RPMI7951 (cell line): ENCODE results near the gene ETS2. TPM values are rescaled to one million over a fixed set of nuclear protein-coding genes. Genes with fewer than 3 reads are reported as not detected.
A peak's percentile ranks its signal among the peaks of the same experiment; 100 is the strongest.

Experiments
- DNase-seq: peaks from one replicate; pipeline ENCODE4 v3.0.0-alpha.2; 2012; ENCODE audit warnings: low read depth
- total RNA-seq: library from RNA; depleted of rRNA; stranded (reverse); fragments of >200 nt; shearing (Covaris generic); gene quantifications from 2 replicates; pipeline ENCODE4 v1.2.3, GENCODE V29; 2014

Gene ETS2
- total RNA-seq, 1 experiment from 2014 or later, result 16.0 TPM

DNA sequence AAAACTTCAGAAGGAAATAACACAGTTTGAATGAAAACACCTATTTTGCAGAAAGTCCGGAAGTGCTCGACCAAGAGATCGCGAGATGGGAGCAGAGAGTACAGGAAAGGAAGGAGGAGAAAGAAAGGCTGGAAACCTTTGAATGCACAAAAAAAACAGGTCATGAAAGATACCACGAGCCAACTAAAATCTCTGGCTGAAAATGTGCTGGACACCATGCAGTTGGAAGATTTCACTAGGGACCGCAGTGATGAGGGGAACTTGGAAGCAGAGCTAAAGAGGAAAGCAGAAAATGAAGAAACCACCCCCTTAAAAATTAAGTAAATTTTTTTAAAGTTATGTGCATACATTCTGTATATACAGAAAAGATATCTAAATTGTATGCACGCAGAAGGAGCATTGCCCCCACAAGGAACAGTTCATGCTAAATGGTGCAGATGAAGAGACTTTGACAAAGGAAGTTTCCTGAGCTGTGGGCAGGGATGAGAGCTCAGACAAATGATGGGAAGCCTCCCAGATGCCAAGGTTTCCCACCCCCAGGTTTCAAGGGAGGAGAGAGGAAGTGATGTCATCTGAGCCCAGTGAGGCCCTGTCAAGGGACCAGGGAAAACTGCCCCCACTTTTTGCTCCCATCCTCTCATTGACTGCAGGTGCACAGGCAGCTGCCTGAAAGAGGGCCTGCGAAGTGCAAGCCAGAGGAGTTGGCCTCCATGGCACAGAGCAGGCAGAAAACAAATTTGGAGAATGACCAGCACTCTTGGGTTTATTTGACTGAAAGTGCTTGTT lies 52.5 kb downstream of the ETS2 start:
- DNase-seq, result no peak

DNA sequence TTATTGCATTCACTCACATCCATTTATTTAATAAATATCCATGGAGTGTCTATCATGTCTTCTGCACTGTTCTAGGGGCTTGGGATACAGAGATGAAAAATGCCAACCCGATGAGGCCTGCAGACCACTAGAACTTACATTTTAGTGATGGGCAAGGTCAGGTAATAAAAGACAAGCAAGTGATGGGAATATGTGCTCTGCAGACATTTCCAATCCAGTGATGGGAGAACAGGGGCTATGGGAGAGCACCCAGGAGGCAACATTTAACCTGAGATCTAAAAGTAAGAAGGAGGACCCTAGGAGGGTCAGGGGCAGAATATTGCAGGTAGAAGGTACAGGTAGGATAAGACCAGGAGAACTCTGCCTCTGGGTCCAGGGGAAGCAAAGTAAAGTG lies 53.1 kb downstream of the ETS2 start:
- no peak for DNase-seq

DNA sequence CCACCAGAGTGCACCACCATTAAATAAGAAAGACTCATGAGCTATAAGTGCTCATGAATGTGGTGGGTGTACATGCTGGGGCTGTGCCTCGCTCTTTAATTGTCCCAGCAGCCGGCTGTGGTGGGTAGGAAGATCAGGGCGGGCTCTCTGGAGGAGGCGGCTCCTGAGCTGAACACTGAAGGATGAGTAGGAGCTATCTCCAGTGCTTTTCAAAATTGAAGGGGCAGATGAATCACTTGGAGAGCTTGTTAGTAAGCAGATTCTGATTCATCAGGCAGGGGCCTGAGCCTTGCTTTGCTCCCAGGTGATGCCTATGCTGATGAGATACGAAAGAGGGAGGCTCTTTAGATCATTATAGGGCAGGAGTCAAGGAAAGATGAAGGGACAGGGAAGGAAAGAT lies 54.1 kb downstream of the ETS2 start:
- DNase-seq, result peak; percentile 21

DNA sequence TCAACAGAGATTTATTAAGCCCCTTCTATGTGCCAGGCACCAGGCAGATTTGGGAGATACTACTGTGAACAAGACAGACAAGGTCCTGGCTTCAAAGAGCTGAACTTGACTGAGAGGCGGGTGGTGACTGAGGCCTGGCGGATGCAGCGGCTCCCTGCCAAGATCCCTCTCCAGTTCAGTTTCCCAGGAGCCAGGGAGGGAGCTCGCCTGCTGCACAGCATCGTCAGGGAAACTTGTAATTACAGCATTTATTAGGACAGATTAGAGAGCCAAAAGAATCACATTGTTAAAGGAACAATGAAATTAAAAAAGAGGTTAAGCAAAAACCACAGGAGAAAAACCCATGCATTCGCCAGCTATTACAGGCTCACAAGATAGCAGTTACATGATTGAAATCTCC lies 55.3 kb downstream of the ETS2 start:
- DNase-seq, result no peak

DNA sequence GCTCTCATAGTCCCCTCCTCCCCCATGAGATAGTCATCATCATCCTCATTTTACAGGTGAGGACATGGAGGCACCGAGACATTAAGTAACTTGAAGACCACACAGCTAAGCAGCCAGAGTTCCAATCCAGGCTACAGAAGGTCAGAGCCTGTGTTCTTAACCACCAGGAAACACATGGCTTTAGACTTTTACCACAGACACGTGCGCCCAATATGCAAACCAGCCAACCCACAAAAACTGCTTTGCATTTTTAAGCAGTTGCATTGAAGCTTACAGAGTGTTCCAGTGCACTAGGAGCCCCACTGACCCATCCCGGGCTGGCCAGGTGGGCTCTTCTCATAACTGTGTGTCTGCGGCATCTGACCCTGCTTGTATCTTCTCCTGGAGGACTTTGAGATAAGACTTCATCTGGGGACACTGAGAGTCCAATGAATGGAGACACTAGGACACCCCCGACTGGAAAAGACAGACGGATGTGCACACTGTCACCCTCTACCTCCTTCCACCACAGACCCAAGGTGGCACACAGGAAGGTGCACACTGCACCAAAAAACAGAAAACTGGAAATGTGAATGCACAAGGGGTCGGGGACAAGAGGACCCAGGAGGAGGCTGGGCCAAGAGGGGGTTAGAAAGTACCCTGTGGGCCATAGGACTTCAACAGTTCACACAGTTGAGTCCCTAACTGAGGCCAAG lies 56.4 kb downstream of the ETS2 start:
- no peak for DNase-seq

DNA sequence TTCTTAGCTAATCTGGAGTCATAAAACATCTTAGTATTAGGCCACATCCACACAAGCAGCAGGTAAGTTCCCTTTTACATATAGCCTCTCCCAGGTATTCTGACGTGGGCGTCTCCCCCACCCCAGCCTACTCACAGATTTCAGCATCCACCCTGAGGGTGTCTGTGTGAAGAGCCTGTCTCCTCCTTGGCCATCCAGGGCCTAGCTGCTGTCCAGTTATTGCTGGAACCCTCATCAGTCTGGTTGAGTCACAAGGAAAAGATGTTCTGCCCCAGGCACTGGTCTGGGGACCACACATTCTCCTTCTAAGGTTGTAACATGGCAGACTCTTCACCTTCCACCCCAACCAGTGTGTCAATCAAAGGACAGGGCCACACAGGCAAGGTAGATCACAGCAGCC lies 57.6 kb downstream of the ETS2 start:
- peak; percentile 25 for DNase-seq

DNA sequence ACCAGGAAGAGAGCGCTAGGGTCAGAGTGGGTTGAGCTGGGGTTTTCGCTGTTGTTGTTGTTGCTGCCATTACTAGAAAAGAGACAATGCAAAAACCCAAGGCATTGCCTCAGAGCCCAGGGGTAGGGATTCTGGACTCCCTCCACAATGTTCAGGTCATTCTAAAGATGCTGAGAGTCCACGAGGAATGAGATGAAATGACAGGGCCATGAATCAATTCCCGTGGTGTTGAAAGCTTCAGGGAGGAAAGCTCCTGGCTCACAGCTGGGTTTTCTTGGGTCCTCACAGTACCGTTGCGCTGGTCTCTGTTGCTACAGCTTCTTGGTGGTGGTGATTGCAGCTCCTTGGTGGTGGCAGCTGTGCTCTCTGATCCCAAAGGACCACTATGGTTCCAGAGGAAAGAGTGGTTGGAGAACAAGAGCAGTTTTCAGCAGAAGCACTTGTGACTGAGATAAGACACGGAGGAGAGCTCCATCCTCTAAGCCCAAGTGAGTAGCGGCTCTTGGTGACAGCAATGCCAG lies 58.2 kb downstream of the ETS2 start:
- no peak for DNase-seq

DNA sequence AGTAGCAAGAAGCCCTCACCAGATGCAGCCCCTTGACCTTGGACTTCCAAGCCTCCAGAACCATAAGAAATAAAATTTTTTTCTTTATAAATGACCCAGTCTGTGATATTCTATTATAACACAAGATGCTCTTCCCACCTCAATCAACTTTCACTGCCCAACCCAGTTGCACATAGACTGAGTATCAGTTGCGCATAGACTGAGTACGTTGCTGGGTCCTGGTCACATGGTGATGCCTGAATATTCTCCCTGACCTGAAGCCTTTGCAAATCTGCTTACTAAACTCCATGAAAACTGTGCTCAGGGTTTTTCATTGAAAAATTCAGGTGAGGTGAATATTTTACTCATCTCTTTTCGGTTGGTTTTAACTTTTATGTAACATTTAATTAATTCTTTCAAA lies 59.2 kb downstream of the ETS2 start:
- no peak for DNase-seq

DNA sequence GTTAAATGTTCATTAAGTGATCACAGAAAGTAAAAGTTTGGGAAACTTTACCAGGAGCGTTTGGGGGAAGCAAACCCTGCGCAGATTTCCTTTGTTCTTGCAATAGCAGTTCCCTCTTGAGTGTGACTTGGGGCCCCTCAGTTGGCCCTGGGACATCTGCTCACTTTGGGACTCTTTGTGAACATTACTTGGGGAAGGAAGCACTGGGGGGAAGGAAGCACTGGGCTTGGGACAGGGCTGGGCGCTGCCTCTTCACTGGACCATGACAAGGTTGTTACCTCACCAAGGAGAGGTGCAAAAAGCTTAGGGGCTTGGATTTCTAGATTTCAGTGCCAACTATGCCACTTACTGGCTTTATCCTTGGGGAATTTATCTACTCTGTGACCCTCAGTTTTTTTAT lies 63.5 kb downstream of the ETS2 start:
- DNase-seq, result no peak

DNA sequence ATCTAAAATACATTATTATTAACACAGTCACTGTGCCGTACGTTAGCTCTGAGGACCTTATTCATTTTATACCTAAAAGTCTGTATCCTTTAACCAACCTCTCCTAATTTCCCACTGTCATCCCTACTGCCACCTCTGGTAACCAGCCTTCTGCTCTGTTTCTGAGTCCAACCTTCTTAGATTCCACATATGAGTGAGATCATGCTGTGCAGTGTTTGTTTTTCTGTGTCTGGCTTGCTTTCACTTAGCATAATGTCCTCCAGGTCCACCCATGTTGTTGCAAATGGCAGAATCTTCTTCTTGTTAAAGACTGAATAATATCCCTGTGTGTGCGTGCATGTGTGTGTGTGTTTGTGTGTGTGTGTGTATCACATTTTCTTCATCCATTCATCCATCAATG lies 64.2 kb downstream of the ETS2 start:
- peak; percentile 14 for DNase-seq
